Peyer's patch (tissue), 4 donors: ENCODE data around the gene MAGEA4. TPM values are rescaled to one million over a fixed set of nuclear protein-coding genes. Genes with fewer than 3 reads are reported as not detected.

Source experiments
- DNase-seq, 3 donors: peaks; one replicate each; pipeline ENCODE4 v3.0.0-alpha.2; 2017 to 2019
- H3K27ac ChIP-seq, 4 donors: fragments of 200-600 bp; sonication (generic); one replicate each; pipeline ENCODE4 v1.5.1; 2016 to 2019
- H3K27me3 ChIP-seq, 2 donors: fragments of 200-600 bp; sonication (generic); one replicate each; pipeline ENCODE4 v1.5.1; 2019
- H3K36me3 ChIP-seq, 3 donors: fragments of 200-600 bp; sonication (generic); one replicate each; pipeline ENCODE4 v1.5.1; 2016 to 2019
- H3K4me1 ChIP-seq, 4 donors: fragments of 200-600 bp; sonication (generic); one replicate each; pipeline ENCODE4 v1.5.1; 2016 to 2019
- H3K4me3 ChIP-seq, 4 donors: fragments of 200-600 bp; sonication (generic); 1 replicate in 3 of 4; 2 replicates in 1 of 4; pipeline ENCODE4 v1.5.1; 2016 to 2019; ENCODE audit warnings: mild to moderate bottlenecking in 1 of 4
- H3K9me3 ChIP-seq, 4 donors: fragments of 200-600 bp; sonication (generic); one replicate each; pipeline ENCODE4 v1.5.1; 2016 to 2019; ENCODE audit warnings: mild to moderate bottlenecking in 1 of 4
- CTCF ChIP-seq, 6 experiments: fragments of 450-650 bp in 4 of 6; fragments of 200-600 bp in 2 of 6; sonication (generic) in 1 of 6; IDR thresholded peaks; one replicate each; pipeline ENCODE4 v1.5.1; 2017 to 2019; ENCODE audit warnings: antibody characterized with exemption in 6 of 6, mild to moderate bottlenecking in 3 of 6, moderate library complexity in 1 of 6
- POLR2A ChIP-seq, 2 donors: fragments of 450-650 bp; IDR thresholded peaks; one replicate each; pipeline ENCODE4 v1.5.1; 2017; ENCODE audit warnings: antibody characterized with exemption in 2 of 2, mild to moderate bottlenecking in 2 of 2, moderate library complexity in 2 of 2
- total RNA-seq, 4 donors: library from RNA; depleted of rRNA; stranded (reverse); fragments of >200 nt; gene quantifications; one replicate each; pipeline ENCODE4 v1.1.0, GENCODE V29; 2016

MAGEA4 gene
- total RNA-seq, 4 donors from 2014 or later, result not detected

DNA sequence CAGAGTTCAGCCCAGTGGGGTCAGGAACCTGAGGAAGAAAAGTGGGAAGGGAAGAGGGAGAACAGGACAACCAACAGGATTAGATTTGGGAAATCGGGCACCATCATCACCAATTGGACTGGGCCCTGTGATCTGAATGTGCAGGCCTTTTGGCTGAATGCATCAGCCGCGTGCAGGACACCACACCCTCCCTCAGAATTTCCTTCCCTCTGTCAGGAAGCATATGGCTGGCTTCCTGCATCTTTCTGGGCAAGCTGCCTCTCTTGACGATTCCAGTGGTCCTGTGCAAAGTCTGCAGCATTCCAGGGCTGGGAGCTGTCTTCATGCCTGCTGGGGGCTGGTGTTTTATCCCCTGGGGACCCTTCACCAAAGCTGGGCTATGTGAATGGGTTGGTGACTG is 16.4 kb downstream of the MAGEA4 start:
- Histone ChIP-seq H3K4me3 (no peak overlapping the region), H3K27ac (no peak overlapping the region), H3K36me3 (no peaks in the 10 kb centered on the region), H3K9me3 (no peaks in the 10 kb centered on the region), H3K4me1 (no peaks in the 10 kb centered on the region), H3K27me3 (no peaks in the 10 kb centered on the region)
- DNase-seq, result no peak
- TF ChIP-seq POLR2A (IDR thresholded peaks at IDR 0.05) (no peak), CTCF (IDR thresholded peaks at IDR 0.05) (no peak)

DNA sequence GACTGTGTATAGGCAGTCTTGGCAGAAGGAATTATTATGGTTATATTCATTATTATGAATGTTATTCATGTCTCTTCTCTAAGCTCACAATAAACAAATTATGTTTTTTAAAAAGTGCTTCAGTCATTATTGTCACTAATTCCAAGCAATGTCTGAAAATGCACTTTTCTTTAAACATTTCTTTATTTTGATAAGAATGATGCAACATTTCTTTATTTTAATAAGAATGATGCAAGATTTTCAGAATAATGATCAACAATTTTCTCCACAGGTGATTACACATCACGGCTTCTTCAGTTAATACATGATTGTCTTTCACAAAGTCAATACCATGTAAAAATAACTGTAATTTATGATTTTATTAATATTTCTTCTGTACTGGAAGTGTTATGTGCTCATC is 22.7 kb downstream of the MAGEA4 start:
- Histone ChIP-seq H3K4me1 (no peaks in the 10 kb centered on the region), H3K9me3 (no peaks in the 10 kb centered on the region), H3K27me3 (no peaks in the 10 kb centered on the region), H3K4me3 (no peak overlapping the region), H3K27ac (no peak overlapping the region), H3K36me3 (no peaks in the 10 kb centered on the region)
- TF ChIP-seq CTCF (IDR thresholded peaks at IDR 0.05), result no peak
- no peak for TF ChIP-seq POLR2A (IDR thresholded peaks at IDR 0.05)
- no peak for DNase-seq

DNA sequence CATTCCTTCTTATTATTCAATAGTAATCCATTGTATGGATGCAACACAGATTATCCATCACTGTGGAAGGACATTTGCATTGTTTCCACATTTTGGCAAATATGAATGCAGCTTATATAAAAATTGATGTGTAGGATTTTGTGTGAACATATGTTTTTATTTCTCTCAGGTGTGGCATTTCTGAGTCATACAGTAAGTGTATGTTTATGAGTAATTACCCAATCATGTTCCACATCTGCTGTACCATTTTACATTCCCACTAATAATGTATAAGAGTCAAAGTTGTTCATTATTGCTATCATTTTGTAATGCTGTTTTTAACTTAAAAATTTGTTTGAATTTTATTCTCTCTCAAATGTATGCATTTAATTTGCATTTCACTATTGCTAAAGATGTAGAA is 25.5 kb downstream of the MAGEA4 start:
- Histone ChIP-seq H3K27ac (no peak overlapping the region), H3K4me3 (no peak overlapping the region), H3K27me3 (no peaks in the 10 kb centered on the region), H3K36me3 (no peaks in the 10 kb centered on the region), H3K4me1 (no peaks in the 10 kb centered on the region), H3K9me3 (no peaks in the 10 kb centered on the region)
- no peak for DNase-seq
- TF ChIP-seq CTCF (IDR thresholded peaks at IDR 0.05) (no peak), POLR2A (IDR thresholded peaks at IDR 0.05) (no peak)

DNA sequence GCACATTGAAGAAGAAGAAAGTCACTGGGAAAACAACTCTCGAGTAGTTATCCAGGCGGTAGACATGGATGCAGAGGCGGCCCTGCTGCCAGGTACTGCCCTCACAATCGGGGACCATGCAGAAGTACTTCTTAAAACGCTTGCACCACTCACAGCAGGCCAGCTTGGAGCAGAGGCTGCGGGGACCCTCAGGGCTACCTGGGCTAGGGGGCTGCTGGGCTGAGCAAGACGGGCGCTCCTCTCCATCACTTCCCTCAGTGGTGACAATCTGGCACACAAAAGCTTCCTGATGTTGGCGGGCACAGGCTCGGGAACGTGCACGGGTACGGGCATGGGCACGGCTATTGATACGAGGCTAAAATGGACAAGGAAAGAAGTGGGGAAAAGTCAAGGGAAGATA is 42.0 kb downstream of the MAGEA4 start:
- H3K9me3 ChIP-seq, result no peaks in the 10 kb centered on the region
- DNase-seq, result no peak
- no peak for TF ChIP-seq CTCF (IDR thresholded peaks at IDR 0.05)
- no peak for TF ChIP-seq POLR2A (IDR thresholded peaks at IDR 0.05)
- H3K4me3 ChIP-seq, result no peak overlapping the region
- no peak overlapping the region for H3K27ac ChIP-seq
- H3K27me3 ChIP-seq, result no peaks in the 10 kb centered on the region
- no peaks in the 10 kb centered on the region for H3K4me1 ChIP-seq
- no peaks in the 10 kb centered on the region for H3K36me3 ChIP-seq

DNA sequence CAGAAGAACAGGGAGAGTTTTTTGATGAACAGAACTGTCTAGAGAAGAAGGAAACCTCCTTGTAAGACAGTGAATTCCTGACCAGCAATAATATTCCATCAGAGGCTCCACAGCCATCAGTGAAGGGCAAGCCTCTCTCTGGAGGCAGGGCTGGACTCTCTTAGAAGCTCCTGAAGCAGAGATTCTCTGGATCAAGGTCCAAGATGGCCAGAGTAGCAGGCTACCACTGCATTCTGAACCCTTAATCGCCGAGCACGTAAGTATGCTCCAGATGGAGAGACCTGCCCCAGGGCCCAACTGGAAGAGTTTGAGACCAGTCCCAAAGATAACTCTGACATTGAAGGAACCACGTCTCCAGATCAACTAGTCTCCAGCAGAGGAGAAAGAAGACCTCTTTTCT is 45.4 kb downstream of the MAGEA4 start:
- no peaks in the 10 kb centered on the region for H3K4me1 ChIP-seq
- no peak overlapping the region for H3K4me3 ChIP-seq
- DNase-seq, result no peak
- no peaks in the 10 kb centered on the region for H3K36me3 ChIP-seq
- no peaks in the 10 kb centered on the region for H3K9me3 ChIP-seq
- H3K27me3 ChIP-seq, result no peaks in the 10 kb centered on the region
- TF ChIP-seq POLR2A (IDR thresholded peaks at IDR 0.05), result no peak
- H3K27ac ChIP-seq, result no peak overlapping the region

DNA sequence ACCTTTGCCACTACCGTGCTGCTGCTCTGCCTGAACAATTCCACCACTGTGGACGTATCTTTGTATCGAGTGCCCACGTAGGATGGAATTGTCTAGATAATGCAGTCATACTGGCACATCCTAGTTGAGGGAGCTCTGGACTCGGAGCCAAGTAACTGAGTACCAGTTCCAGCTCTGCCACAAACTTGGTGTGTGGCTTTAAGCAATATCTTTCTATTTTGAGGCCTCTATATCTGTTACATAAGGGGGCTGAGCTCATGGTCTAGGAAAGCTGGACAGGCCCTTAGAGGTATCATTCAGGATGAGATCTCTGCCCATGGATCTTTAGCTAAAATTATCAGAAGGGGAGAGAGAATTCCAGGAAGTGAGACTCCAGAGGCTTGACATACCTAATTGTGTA is 49.3 kb downstream of the MAGEA4 start:
- Histone ChIP-seq H3K4me1 (no peaks in the 10 kb centered on the region), H3K27me3 (no peaks in the 10 kb centered on the region), H3K9me3 (no peaks in the 10 kb centered on the region), H3K4me3 (no peak overlapping the region), H3K36me3 (no peaks in the 10 kb centered on the region), H3K27ac (no peak overlapping the region)
- TF ChIP-seq POLR2A (IDR thresholded peaks at IDR 0.05) (no peak), CTCF (IDR thresholded peaks at IDR 0.05) (no peak)
- DNase-seq, result no peak
